ENCODE measurements around the gene CEP85L.

The CEP85L gene

GRCh38 chr6:118617417-118617816, 34.0 kb downstream of the CEP85L start:
- no peak for TF ChIP-seq CTCF (IDR thresholded peaks at IDR 0.05; ENCODE audit: low read depth, low read length)
- no peak overlapping the region for H3K4me3 ChIP-seq (replicated peaks in 1 of 2; ENCODE audit: low read depth in 2 of 2, low read length in 2 of 2)
- no peak for DNase-seq (ENCODE audit: low read depth in 2 of 2)

- DNase-seq (ENCODE audit: low read depth in 2 of 2), result no peak
- no peak overlapping the region for H3K4me3 ChIP-seq (replicated peaks in 1 of 2; ENCODE audit: low read depth in 2 of 2, low read length in 2 of 2)
- no peak for TF ChIP-seq CTCF (IDR thresholded peaks at IDR 0.05; ENCODE audit: low read depth, low read length)
These were observed 40.1 kb downstream of the CEP85L start for GRCh38 chr6:118611334-118611733.

GRCh38 chr6:118606858-118607257, 44.5 kb downstream of the CEP85L start:
- no peak for DNase-seq (ENCODE audit: low read depth in 2 of 2)
- no peak for TF ChIP-seq CTCF (IDR thresholded peaks at IDR 0.05; ENCODE audit: low read depth, low read length)
- H3K4me3 ChIP-seq (replicated peaks in 1 of 2; ENCODE audit: low read depth in 2 of 2, low read length in 2 of 2), result no peak overlapping the region

GRCh38 chr6:118606268-118606667, 45.1 kb downstream of the CEP85L start:
- no peak for DNase-seq (ENCODE audit: low read depth in 2 of 2)
- TF ChIP-seq CTCF (IDR thresholded peaks at IDR 0.05; ENCODE audit: low read depth, low read length), result no peak

GRCh38 chr6:118603372-118603771, 48.0 kb downstream of the CEP85L start:
- no peak for DNase-seq (ENCODE audit: low read depth in 2 of 2)
- TF ChIP-seq CTCF (IDR thresholded peaks at IDR 0.05; ENCODE audit: low read depth, low read length), result no peak
- H3K4me3 ChIP-seq (replicated peaks in 1 of 2; ENCODE audit: low read depth in 2 of 2, low read length in 2 of 2), result no peak overlapping the region

More at GRCh38 chr6:118606268-118606667, 45.1 kb downstream of the CEP85L start:
- no peak overlapping the region for H3K4me3 ChIP-seq (replicated peaks in 1 of 2; ENCODE audit: low read depth in 2 of 2, low read length in 2 of 2)

GRCh38 chr6:118602300-118602699, 49.1 kb downstream of the CEP85L start:
- H3K4me3 ChIP-seq (replicated peaks in 1 of 2; ENCODE audit: low read depth in 2 of 2, low read length in 2 of 2), result no peak overlapping the region
- no peak for DNase-seq (ENCODE audit: low read depth in 2 of 2)
- TF ChIP-seq CTCF (IDR thresholded peaks at IDR 0.05; ENCODE audit: low read depth, low read length), result no peak

GRCh38 chr6:118598324-118598723, 53.1 kb downstream of the CEP85L start:
- TF ChIP-seq CTCF (IDR thresholded peaks at IDR 0.05; ENCODE audit: low read depth, low read length), result no peak
- no peak overlapping the region for H3K4me3 ChIP-seq (replicated peaks in 1 of 2; ENCODE audit: low read depth in 2 of 2, low read length in 2 of 2)
- no peak for DNase-seq (ENCODE audit: low read depth in 2 of 2)

All from cardiac fibroblast (primary cell).